Measurements from ENCODE around the gene ZBTB40.

ZBTB40 gene

GRCh38 chr1:22575532-22576149 is 124.0 kb downstream of the ZBTB40 start:
- no peaks in the 10 kb centered on the region for H3K4me1 ChIP-seq (ENCODE audit: control insufficient read depth, insufficient read depth, low read length, poor library complexity, severe bottlenecking)
- DNase-seq: no peak
- H3K27me3 ChIP-seq (replicated peaks; ENCODE audit: control insufficient read depth, insufficient read depth, low read length, poor library complexity, severe bottlenecking): no peaks in the 10 kb centered on the region
- H3K9me3 ChIP-seq (ENCODE audit: control insufficient read depth, low read length): no peaks in the 10 kb centered on the region
- no peaks in the 10 kb centered on the region for H3K36me3 ChIP-seq (ENCODE audit: control insufficient read depth, insufficient read depth, low read length)
- H3K27ac ChIP-seq (ENCODE audit: insufficient read depth, low read length, poor library complexity, severe bottlenecking): no peak overlapping the region
- no peak overlapping the region for H3K4me3 ChIP-seq (ENCODE audit: insufficient read depth, low read depth, low read length, poor library complexity, severe bottlenecking)

GRCh38 chr1:22576150-22576544 is 124.5 kb downstream of the ZBTB40 start:
- no peaks in the 10 kb centered on the region for H3K27me3 ChIP-seq (replicated peaks; ENCODE audit: control insufficient read depth, insufficient read depth, low read length, poor library complexity, severe bottlenecking)
- H3K36me3 ChIP-seq (ENCODE audit: control insufficient read depth, insufficient read depth, low read length): no peaks in the 10 kb centered on the region
- DNase-seq: no peak
- H3K4me1 ChIP-seq (ENCODE audit: control insufficient read depth, insufficient read depth, low read length, poor library complexity, severe bottlenecking): no peaks in the 10 kb centered on the region
- no peak overlapping the region for H3K27ac ChIP-seq (ENCODE audit: insufficient read depth, low read length, poor library complexity, severe bottlenecking)
- H3K9me3 ChIP-seq (ENCODE audit: control insufficient read depth, low read length): no peaks in the 10 kb centered on the region
- no peak overlapping the region for H3K4me3 ChIP-seq (ENCODE audit: insufficient read depth, low read depth, low read length, poor library complexity, severe bottlenecking)

- Histone ChIP-seq H3K36me3 (ENCODE audit: control insufficient read depth, insufficient read depth, low read length) (no peaks in the 10 kb centered on the region), H3K9me3 (ENCODE audit: control insufficient read depth, low read length) (no peaks in the 10 kb centered on the region), H3K27me3 (replicated peaks; ENCODE audit: control insufficient read depth, insufficient read depth, low read length, poor library complexity, severe bottlenecking) (no peaks in the 10 kb centered on the region), H3K4me3 (ENCODE audit: insufficient read depth, low read depth, low read length, poor library complexity, severe bottlenecking) (no peak overlapping the region), H3K27ac (ENCODE audit: insufficient read depth, low read length, poor library complexity, severe bottlenecking) (no peak overlapping the region), H3K4me1 (ENCODE audit: control insufficient read depth, insufficient read depth, low read length, poor library complexity, severe bottlenecking) (no peaks in the 10 kb centered on the region)
- DNase-seq: no peak
These were observed 125.0 kb downstream of the ZBTB40 start for GRCh38 chr1:22576617-22577016.

GRCh38 chr1:22578732-22579361 is 127.2 kb downstream of the ZBTB40 start:
- Histone ChIP-seq H3K27me3 (replicated peaks; ENCODE audit: control insufficient read depth, insufficient read depth, low read length, poor library complexity, severe bottlenecking) (no peaks in the 10 kb centered on the region), H3K4me1 (ENCODE audit: control insufficient read depth, insufficient read depth, low read length, poor library complexity, severe bottlenecking) (no peaks in the 10 kb centered on the region), H3K36me3 (ENCODE audit: control insufficient read depth, insufficient read depth, low read length) (no peaks in the 10 kb centered on the region), H3K9me3 (ENCODE audit: control insufficient read depth, low read length) (no peaks in the 10 kb centered on the region), H3K27ac (ENCODE audit: insufficient read depth, low read length, poor library complexity, severe bottlenecking) (no peak overlapping the region), H3K4me3 (ENCODE audit: insufficient read depth, low read depth, low read length, poor library complexity, severe bottlenecking) (no peak overlapping the region)
- DNase-seq: no peak

GRCh38 chr1:22579541-22580155 is 128.0 kb downstream of the ZBTB40 start:
- H3K27me3 ChIP-seq (replicated peaks; ENCODE audit: control insufficient read depth, insufficient read depth, low read length, poor library complexity, severe bottlenecking): no peaks in the 10 kb centered on the region
- no peaks in the 10 kb centered on the region for H3K4me1 ChIP-seq (ENCODE audit: control insufficient read depth, insufficient read depth, low read length, poor library complexity, severe bottlenecking)
- no peak for DNase-seq

More at GRCh38 chr1:22579541-22580155, 128.0 kb downstream of the ZBTB40 start:
- no peak overlapping the region for H3K27ac ChIP-seq (ENCODE audit: insufficient read depth, low read length, poor library complexity, severe bottlenecking)
- H3K4me3 ChIP-seq (ENCODE audit: insufficient read depth, low read depth, low read length, poor library complexity, severe bottlenecking): no peak overlapping the region
- no peaks in the 10 kb centered on the region for H3K36me3 ChIP-seq (ENCODE audit: control insufficient read depth, insufficient read depth, low read length)
- H3K9me3 ChIP-seq (ENCODE audit: control insufficient read depth, low read length): no peaks in the 10 kb centered on the region
